ENCODE results near the gene CCNDBP1. TPM values are rescaled to one million over a fixed set of nuclear protein-coding genes. Genes with fewer than 3 reads are reported as not detected.

CCNDBP1 gene
- total RNA-seq, 6 experiments from 2014 or later = 20.2 to 30.5 (median 22.9) TPM

- Histone ChIP-seq H3K4me3 (no peak overlapping the region), H3K9me3 (no peaks in the 10 kb centered on the region), H3K27me3 (no peaks in the 10 kb centered on the region), H3K4me1 (no peaks in the 10 kb centered on the region), H3K36me3 (no peaks in the 10 kb centered on the region), H3K27ac (no peak overlapping the region)
- DNase-seq = peak in 1 of 3 donors; percentile 15
- TF ChIP-seq CTCF (IDR thresholded peaks at IDR 0.05) = no peak
- TF ChIP-seq POLR2A (IDR thresholded peaks at IDR 0.05) = no peak
- intact Hi-C loops (cut with DNase I) = no loop called here
- WGBS (ENCODE audit: insufficient coverage, low coverage, low lambda C conversion rate, missing lambda C conversion rate) = 67% methylated on average over 1 of the region's 1 CpG
- ATAC-seq = no peak
These were observed 55.9 kb downstream of the CCNDBP1 start for GRCh38 chr15:43241100-43241499.

- Histone ChIP-seq H3K27me3 (no peaks in the 10 kb centered on the region), H3K4me3 (no peak overlapping the region), H3K4me1 (no peaks in the 10 kb centered on the region), H3K36me3 (no peaks in the 10 kb centered on the region), H3K27ac (no peak overlapping the region), H3K9me3 (no peaks in the 10 kb centered on the region)
- DNase-seq (peak in 1 of 3 donors; percentile 26), ATAC-seq (no peak)
- 51% methylated on average over 4 of the region's 5 CpGs for WGBS (ENCODE audit: insufficient coverage, low coverage, low lambda C conversion rate, missing lambda C conversion rate)
- intact Hi-C loops (cut with DNase I) = no loop called here
- TF ChIP-seq POLR2A (IDR thresholded peaks at IDR 0.05) (no peak), CTCF (IDR thresholded peaks at IDR 0.05) (no peak)
These were observed 57.4 kb downstream of the CCNDBP1 start for GRCh38 chr15:43242616-43243015.

GRCh38 chr15:43243020-43243645 lies 57.9 kb downstream of the CCNDBP1 start:
- Histone ChIP-seq H3K36me3 (no peaks in the 10 kb centered on the region), H3K4me3 (no peak overlapping the region), H3K27ac (no peak overlapping the region), H3K27me3 (no peaks in the 10 kb centered on the region), H3K4me1 (no peaks in the 10 kb centered on the region), H3K9me3 (no peaks in the 10 kb centered on the region)
- ATAC-seq = no peak
- TF ChIP-seq POLR2A (IDR thresholded peaks at IDR 0.05) = no peak
- no peak for TF ChIP-seq CTCF (IDR thresholded peaks at IDR 0.05)
- no CpG with 5 or more reads among the region's 2 CpGs for WGBS (ENCODE audit: insufficient coverage, low coverage, low lambda C conversion rate, missing lambda C conversion rate)
- peak in 1 of 3 donors; percentile 13 for DNase-seq
- intact Hi-C loops (cut with DNase I) = no loop called here

- no peaks in the 10 kb centered on the region for H3K4me1 ChIP-seq
- no peak for TF ChIP-seq POLR2A (IDR thresholded peaks at IDR 0.05)
- no peak for TF ChIP-seq CTCF (IDR thresholded peaks at IDR 0.05)
- no peaks in the 10 kb centered on the region for H3K27me3 ChIP-seq
- WGBS (ENCODE audit: insufficient coverage, low coverage, low lambda C conversion rate, missing lambda C conversion rate) = 72% methylated on average over 4 of the region's 4 CpGs
- H3K27ac ChIP-seq = no peak overlapping the region
- H3K36me3 ChIP-seq = no peaks in the 10 kb centered on the region
- ATAC-seq (no peak), DNase-seq (peak in 1 of 3 donors; percentile 12)
- intact Hi-C loops (cut with DNase I) = no loop called here
- no peaks in the 10 kb centered on the region for H3K9me3 ChIP-seq
- no peak overlapping the region for H3K4me3 ChIP-seq
These were observed 58.9 kb downstream of the CCNDBP1 start for GRCh38 chr15:43244092-43244491.
